CD4-positive, alpha-beta T cell treated with Interleukin-6 at 100 ng/mL for 8 hours (primary cell): Measurements from ENCODE around the gene DPYD.

Source experiments
- DNase-seq: peaks from one replicate; pipeline ENCODE4 v3.0.0-alpha.2; 2020; ENCODE audit warnings: mixed read lengths, low spot score

The DPYD gene

GRCh38 chr1:97610748-97611147, 310.1 kb downstream of the DPYD start:
- DNase-seq: no peak

DNA sequence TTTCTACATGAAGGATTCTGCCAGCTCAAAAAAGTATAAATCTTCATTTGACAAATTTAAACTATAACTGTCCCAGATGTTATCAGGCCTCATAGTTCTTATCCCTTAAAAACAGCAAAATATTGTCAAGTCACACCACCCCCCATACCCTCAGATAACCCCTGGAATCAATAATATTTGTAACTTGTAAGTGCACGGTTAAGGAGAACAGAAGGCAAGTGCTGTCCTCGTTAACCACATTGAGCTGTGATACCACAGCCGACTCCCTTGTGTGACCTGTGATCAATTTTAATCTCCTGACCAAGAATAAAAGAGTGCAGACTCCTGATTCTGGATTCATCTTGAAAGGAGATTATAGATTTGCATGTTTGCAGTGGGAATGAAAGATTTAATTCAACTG, 310.7 kb downstream of the DPYD start:
- no peak for DNase-seq

- DNase-seq: no peak
Measured at GRCh38 chr1:97608272-97608671, 312.6 kb downstream of the DPYD start.

- DNase-seq: no peak
Measured at GRCh38 chr1:97603776-97604175, 317.1 kb downstream of the DPYD start.

DNA sequence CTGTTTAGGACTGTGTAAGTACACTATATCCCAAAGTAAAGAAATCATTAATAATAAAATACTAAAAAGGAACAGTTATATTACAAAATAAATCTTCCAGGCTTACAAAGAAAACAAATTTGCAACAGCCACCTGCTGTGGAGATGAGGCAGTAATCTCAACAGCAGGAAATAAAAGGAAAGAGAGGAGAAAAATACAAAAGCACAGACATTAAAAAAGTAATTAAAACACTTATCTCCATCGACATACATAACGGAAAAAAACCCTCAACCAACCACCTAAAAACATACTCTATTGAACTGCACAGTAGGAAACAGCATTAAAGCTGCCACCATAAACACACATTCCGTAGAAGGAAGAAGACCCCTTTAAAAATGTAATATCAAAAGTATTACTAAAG, 317.6 kb downstream of the DPYD start:
- DNase-seq: no peak

GRCh38 chr1:97599447-97599846, 321.4 kb downstream of the DPYD start:
- no peak for DNase-seq

DNA sequence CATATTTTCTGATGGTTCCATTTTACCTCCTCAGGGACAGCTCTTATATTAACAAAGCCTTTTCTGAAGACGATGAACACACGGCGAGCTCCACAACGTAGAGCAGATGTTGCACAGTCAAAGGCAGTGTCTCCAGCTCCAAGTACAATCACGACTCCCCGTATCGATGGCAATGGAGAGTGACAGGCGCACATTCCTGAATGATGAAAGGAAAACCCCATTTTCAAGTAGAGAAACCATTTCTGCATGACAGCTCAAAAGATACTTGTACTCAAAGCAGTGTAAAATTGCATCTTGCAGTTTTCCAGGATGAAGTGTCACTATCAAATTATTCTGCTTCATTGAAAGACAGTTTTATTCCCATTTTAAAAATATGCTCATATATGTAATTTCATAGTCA, 327.6 kb downstream of the DPYD start:
- no peak for DNase-seq

DNA sequence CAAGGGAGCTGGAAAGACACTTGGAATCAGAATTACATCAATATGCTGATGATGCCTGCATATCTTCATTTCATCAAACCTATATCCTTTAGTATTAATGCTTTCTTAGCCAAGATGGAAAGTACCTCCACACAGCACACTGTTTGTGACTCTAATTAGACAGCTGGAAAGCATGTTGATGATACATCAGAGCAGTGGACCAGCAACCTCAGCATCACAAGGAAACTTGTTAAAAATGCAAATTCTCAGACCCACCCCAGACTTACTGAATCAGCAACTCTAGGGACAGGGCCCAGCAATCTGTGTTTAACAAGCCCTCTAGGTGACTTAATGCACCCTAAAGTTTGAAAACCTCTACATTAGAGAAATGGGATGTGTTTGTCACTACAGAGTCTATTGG, 332.1 kb downstream of the DPYD start:
- no peak for DNase-seq

DNA sequence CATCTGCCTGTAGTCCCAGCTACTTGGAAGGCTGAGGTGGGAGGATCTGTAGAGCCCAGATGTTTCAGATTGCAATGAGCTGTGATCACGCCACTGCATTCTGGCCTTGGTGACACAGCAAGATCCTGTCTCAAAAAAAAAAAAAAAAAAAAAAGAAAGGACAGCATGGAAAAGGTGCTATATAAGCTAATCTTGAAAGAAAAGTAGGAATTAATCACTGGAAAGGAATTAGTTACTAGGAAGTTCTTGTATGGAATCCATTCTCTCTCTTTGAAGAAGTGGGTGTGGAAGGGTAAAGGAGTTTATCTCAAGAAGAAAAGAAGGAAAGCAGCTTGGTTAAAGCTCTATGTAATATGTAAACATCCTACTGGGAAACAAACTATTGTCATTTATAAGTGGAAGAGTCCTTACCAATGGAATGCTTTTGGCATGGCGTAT, 339.2 kb downstream of the DPYD start:
- DNase-seq: no peak

- no peak for DNase-seq
Measured at GRCh38 chr1:97577613-97578012, 343.2 kb downstream of the DPYD start.

GRCh38 chr1:97573553-97573952, 347.3 kb downstream of the DPYD start:
- no peak for DNase-seq

DNA sequence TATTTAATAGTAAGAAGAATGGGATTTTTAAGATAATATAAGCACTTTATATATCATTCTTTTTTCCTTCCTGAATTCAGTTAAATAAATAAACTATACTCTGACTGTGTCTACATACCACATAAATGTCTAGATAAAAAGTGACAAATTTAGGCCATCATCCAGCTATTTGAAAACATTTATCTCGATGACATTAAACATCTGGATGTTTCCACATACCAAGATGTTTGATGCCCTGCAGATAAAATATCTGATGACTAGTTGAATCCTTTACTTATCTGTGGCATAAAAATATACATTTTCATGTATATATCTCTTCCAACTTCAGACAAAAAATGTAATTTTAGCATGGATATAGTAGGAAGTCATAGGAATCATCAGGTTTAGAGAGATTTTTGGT, 348.3 kb downstream of the DPYD start:
- DNase-seq: no peak

GRCh38 chr1:97571760-97572159, 349.1 kb downstream of the DPYD start:
- no peak for DNase-seq

DNA sequence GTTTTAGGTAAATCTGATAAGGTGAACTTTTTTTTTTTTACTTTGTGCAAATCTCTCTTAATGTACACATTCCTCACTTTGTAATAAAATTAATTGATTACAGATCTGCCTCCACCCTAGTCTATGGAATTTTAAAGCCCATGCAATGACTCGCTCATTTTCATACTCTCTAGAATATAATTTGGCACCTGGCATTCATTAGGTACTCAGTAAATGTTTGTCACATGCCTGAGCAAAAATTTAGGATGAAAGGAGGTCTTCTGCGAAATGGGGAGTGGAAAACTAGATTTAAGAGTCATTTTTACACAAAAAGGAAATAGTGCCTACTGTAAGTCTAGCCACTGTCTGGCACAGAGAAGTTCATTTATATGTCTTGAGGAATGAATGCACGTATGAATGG, 350.1 kb downstream of the DPYD start:
- no peak for DNase-seq

DNA sequence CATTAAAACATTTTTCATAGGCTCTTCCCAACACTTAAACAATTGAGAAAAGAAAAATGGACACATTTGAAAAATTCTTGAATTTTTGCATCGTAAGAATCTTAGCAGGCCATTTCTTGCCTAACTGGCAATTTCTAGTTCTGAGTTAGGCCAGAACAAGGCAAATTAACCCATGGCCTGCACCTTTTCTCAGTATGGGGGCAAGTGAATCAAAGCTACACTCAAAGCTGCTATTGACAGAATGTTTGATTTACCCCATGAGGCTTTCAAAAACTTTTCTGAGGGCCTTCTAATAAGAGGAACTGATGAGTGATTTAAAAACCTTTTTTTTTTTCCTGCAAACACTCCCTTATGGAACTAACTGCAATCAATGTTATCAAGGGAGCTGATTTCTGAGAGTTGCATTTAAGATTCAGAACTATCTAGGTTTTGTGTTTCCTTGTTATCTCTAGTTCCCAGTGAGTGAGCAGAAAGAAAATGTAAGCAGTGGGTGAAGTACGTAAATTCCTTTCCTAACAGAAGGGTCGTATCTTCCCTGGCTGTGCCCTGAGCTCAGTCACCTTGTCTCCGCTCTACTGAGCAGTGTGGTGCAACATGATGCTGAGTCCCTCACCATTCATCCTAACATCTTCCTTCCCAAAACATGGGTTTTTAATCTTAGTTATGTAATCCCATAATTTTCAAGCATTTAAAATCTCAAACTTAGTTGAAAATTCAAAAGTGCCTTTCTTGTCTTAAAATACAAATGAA, 353.7 kb downstream of the DPYD start:
- no peak for DNase-seq

DNA sequence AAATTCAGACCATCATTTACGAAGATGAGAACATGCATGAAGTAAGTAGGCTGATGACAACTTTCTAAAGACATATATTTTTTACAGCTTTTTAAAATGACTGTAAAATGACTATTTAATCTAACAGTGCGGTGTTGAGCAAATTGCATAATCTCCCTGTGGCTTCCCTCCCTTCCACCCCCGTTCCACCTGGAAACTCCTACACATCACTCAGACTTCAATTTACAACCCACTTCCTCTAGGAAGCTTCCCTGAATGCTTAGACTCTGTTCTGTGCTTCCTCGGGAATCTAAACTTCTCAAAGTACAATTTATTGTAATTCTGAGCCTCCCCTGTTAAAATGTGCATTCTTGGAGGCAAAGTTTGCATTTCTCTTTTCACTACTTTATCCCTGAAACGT, 354.9 kb downstream of the DPYD start:
- DNase-seq: no peak

GRCh38 chr1:97563926-97564325, 356.9 kb downstream of the DPYD start:
- no peak for DNase-seq

GRCh38 chr1:97562081-97562480, 358.8 kb downstream of the DPYD start:
- no peak for DNase-seq

DNA sequence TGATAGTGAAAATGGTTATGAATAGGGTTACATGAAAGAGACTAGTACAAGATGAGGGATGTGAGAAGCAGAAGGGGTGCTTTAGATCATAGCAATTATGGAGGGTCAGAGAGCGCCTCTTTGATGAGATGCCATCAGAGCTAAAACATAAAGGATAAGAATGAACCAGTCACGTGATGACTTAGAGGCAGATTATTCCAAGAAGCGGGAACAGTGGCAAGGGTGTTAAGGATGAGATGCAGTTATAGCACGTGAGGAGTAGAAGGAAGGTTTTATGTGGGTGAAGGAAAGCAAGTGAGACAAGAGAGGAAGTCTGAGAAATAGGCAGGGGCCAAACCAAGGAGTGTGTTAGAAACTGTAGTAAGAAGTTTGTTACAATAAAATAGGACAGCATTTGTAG, 360.1 kb downstream of the DPYD start:
- no peak for DNase-seq

DNA sequence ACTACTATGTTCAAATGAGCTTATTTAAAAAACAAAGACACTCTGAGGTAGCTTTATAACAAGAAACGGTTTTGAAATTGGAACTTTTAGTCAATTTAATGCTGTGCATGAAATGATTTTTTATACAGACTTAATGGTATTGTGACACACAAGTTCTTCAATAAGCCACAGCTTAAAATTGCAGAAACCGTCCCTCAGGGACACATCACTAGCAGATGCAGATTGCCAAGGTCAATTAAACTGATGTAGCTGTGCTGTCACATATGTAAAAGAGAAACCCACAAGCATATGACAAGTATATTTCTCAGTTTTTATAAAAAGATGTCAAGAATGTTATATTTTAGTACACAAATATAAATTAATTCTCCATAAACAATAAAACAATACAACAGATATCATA, 366.9 kb downstream of the DPYD start:
- DNase-seq: no peak

DNA sequence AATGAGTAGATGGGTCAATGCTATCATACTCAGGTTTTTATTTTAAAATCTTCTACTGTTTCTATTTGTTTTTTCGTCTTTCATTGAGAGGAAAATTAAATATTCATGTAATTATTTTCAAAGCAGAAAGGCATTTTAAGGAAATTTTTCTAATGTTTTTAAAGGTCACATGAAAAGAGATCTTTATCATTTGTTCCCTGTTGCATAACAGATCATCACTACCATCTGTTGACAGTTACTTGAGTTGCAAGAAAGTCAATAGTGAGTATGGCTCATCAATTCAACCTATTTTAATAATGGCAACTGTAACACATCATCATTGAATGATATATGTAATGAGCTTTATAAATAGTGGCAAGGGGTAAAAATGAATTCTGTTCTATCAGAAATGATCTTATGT, 369.7 kb downstream of the DPYD start:
- DNase-seq: no peak

- DNase-seq: no peak
Measured at GRCh38 chr1:97545446-97545845, 375.4 kb downstream of the DPYD start.

DNA sequence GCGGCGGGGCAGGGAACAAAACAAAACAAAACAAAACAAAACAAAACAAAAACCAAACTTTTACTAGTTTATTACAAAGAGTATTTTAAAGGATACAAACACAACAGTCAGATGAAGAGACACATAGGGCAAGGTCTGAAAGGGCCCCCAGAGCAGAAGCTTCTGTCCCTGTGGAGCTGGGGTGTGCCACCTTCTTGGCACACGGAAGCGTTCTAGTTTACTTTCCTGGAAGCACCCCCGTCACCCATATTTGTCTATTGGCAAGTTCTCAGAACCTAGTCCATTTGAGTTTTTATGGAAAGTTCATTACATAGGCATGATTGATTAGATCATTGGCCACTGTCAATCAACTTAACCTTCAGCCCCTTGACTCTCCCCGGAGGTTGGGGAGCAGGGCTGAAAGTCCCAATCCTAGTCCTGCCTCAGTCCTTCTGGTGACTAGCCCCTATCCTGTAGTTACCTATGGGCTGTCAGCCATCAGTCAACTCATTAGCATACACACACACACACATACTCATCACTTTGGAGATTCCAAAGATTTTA, 380.4 kb downstream of the DPYD start:
- no peak for DNase-seq

- DNase-seq: no peak
Measured at GRCh38 chr1:97538113-97538512, 382.7 kb downstream of the DPYD start.
